OCI-LY7 (cell line): ENCODE data around the gene VWA8. TPM values are rescaled to one million over a fixed set of nuclear protein-coding genes. Genes with fewer than 3 reads are reported as not detected.
A peak's percentile ranks its signal among the peaks of the same experiment; 100 is the strongest.

Source experiments
- BruUV-seq: library from RNA; stranded (reverse); fragments of 400-500 nt; replicated peaks from 2 replicates; lab custom pipeline; 2021; lab: Mats Ljungman, UMichigan
- CTCF ChIA-PET: fragments of 300-600 bp; sonication (Branson Sonifier 250); formaldehyde crosslinking; loops from one replicate; lab custom pipeline; 2022; ENCODE audit warnings: antibody characterized with exemption; ENCODE audit not compliant: unreplicated experiment; lab: Charles Lee
- POLR2A ChIA-PET: fragments of 300-600 bp; sonication (Branson Sonifier 250); formaldehyde crosslinking; loops from one replicate; lab custom pipeline; 2022; ENCODE audit warnings: antibody characterized with exemption; lab: Charles Lee
- DNase-seq: peaks from one replicate; pipeline ENCODE4 v3.0.0-alpha.2; 2015; ENCODE audit warnings: low spot score
- H2AFZ ChIP-seq: fragments of 200-600 bp; sonication (generic), shearing (Covaris generic); 2 replicates; pipeline ENCODE4 v1.6.1; 2014; ENCODE audit warnings: mild to moderate bottlenecking, antibody characterized with exemption, low read length, moderate library complexity
- H3K27ac ChIP-seq: fragments of 200-600 bp; sonication (generic); 2 replicates; pipeline ENCODE4 v1.5.1; 2014; ENCODE audit warnings: mixed run types, low read depth, mild to moderate bottlenecking, moderate library complexity, low read length, inconsistent platforms; ENCODE audit not compliant: poor library complexity, severe bottlenecking
- H3K36me3 ChIP-seq: fragments of 200-600 bp; sonication (generic); 2 replicates; pipeline ENCODE4 v1.6.1; 2014; ENCODE audit warnings: mild to moderate bottlenecking, antibody characterized with exemption, low read length, moderate library complexity, mixed read lengths; ENCODE audit not compliant: insufficient read depth
- H3K4me1 ChIP-seq: fragments of 200-600 bp; sonication (generic); 2 replicates; pipeline ENCODE4 v1.5.1; 2014; ENCODE audit warnings: mild to moderate bottlenecking, low read length; ENCODE audit not compliant: insufficient read depth, poor library complexity, severe bottlenecking
- H3K4me2 ChIP-seq: fragments of 200-600 bp; sonication (generic); 2 replicates; pipeline ENCODE4 v1.6.1; 2014; ENCODE audit warnings: mild to moderate bottlenecking, low read length
- H3K4me3 ChIP-seq: fragments of 200-600 bp; sonication (generic); 2 replicates; pipeline ENCODE4 v1.5.1; 2014; ENCODE audit warnings: mild to moderate bottlenecking, low read depth, low read length; ENCODE audit not compliant: poor library complexity, severe bottlenecking
- H3K79me2 ChIP-seq: fragments of 200-600 bp; sonication (generic); 2 replicates; pipeline ENCODE4 v1.6.1; 2016; ENCODE audit warnings: low read depth, mild to moderate bottlenecking, low read length, moderate library complexity, mixed read lengths; ENCODE audit not compliant: insufficient read depth
- H3K9me2 ChIP-seq: fragments of 200-600 bp; sonication (generic); 2 replicates; pipeline ENCODE4 v1.6.1; 2016; ENCODE audit warnings: mild to moderate bottlenecking, low read length, mixed read lengths; ENCODE audit not compliant: insufficient read depth
- H3K9me3 ChIP-seq: fragments of 200-600 bp; sonication (generic); 2 replicates; pipeline ENCODE4 v1.6.1; 2014; ENCODE audit warnings: mild to moderate bottlenecking, mixed run types, low read length, mixed read lengths
- H4K20me1 ChIP-seq: fragments of 200-600 bp; sonication (generic); 2 replicates; pipeline ENCODE4 v1.6.1; 2014; ENCODE audit warnings: mild to moderate bottlenecking, antibody characterized with exemption, low read length, moderate library complexity, mixed read lengths; ENCODE audit not compliant: insufficient read depth
- EZH2phosphoT487 ChIP-seq: fragments of 200-600 bp; sonication (generic); IDR thresholded peaks from 2 replicates; pipeline ENCODE4 v1.6.1; 2018; ENCODE audit warnings: low read depth, borderline replicate concordance, mild to moderate bottlenecking, mixed run types, antibody characterized with exemption, low read length, moderate library complexity, mixed read lengths
- intact Hi-C: fragments of 100-400 bp; cut with micrococcal nuclease; formaldehyde crosslinking; loops from one replicate; pipeline ENCODE4 v1.10.0; 2022; ENCODE audit not compliant: unreplicated experiment
- total RNA-seq, 2 experiments: library from RNA; depleted of rRNA in 1 of 2; stranded (reverse); fragments of >200 nt in 1 of 2; shearing (Covaris generic) in 1 of 2; gene quantifications; 2 replicates each; pipeline ENCODE4 v1.2.3, GENCODE V29; 2014 to 2022
- TF ChIP-seq, protein P1 (sequence below): fragments of 200-600 bp; sonication (generic); conservative IDR thresholded peaks from 2 replicates; pipeline ENCODE4 v1.5.1; 2014; ENCODE audit warnings: mild to moderate bottlenecking, antibody characterized with exemption, low read length, moderate library complexity, mixed read lengths

VWA8 gene
- total RNA-seq, 2 experiments from 2014 or later, result 26.4 to 31.5 TPM

- peaks cover 9% of the 10 kb centered on the region; the same call in 1 of the 2 replicates for H3K36me3 ChIP-seq
- no peaks in the 10 kb centered on the region for H3K9me3 ChIP-seq
- H3K4me1 ChIP-seq, result peaks cover 57% of the 10 kb centered on the region
- no peak overlapping the region for H3K4me3 ChIP-seq
- CTCF ChIA-PET, result no interaction called here
- no TSS peak for BruUV-seq
- no peak overlapping the region for H2AFZ ChIP-seq
- intact Hi-C loops, result loop anchor here (5.0 to 10.0 kb wide), 3 partner anchors 360 to 453 kb away; partner anchors contain the start of gene AKAP11
- no peak for DNase-seq
- H3K27ac ChIP-seq, result no peak overlapping the region
- POLR2A ChIA-PET, result interaction anchor here (0.6 to 4.6 kb wide), 4 partner anchors 46 to 457 kb away, joined by 3 to 21 read pairs (median 5); partner anchors contain the start of gene VWA8
- H3K4me2 ChIP-seq, result peak overlapping the region; percentile 69
- no peaks in the 10 kb centered on the region for H3K9me2 ChIP-seq
- 0 out of 2 replicates have a peak, but pooled peaks cover 2% of the 10 kb centered on the region for H4K20me1 ChIP-seq
- H3K79me2 ChIP-seq, result peaks cover 58% of the 10 kb centered on the region
- TF ChIP-seq EZH2phosphoT487, result no peak
- TF ChIP-seq, protein P1, sequence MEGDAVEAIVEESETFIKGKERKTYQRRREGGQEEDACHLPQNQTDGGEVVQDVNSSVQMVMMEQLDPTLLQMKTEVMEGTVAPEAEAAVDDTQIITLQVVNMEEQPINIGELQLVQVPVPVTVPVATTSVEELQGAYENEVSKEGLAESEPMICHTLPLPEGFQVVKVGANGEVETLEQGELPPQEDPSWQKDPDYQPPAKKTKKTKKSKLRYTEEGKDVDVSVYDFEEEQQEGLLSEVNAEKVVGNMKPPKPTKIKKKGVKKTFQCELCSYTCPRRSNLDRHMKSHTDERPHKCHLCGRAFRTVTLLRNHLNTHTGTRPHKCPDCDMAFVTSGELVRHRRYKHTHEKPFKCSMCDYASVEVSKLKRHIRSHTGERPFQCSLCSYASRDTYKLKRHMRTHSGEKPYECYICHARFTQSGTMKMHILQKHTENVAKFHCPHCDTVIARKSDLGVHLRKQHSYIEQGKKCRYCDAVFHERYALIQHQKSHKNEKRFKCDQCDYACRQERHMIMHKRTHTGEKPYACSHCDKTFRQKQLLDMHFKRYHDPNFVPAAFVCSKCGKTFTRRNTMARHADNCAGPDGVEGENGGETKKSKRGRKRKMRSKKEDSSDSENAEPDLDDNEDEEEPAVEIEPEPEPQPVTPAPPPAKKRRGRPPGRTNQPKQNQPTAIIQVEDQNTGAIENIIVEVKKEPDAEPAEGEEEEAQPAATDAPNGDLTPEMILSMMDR, result no peak
Observed at GRCh38 chr13:41915081-41915480, 45.8 kb downstream of the VWA8 start.

DNA sequence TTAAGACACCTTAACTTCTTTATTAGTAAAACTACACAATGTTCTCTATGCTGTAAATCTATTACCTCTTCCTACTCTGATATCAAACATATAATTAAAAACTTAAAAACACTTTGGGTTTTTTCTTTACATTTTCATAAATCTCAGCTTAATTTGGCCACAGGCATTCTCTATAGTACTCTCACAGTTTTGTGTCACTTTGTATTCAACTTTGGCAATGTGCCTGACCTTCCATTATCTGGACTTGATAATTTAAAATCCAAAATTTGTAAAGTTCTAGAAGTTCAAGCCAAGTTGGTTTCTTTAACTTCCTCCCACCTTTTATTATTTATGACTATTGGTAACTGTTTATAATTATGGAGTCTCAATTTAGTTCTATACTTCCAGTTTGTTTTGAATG is 46.4 kb downstream of the VWA8 start:
- 0 out of 2 replicates have a peak overlapping the region, but pooled peaks have one; percentile 69 for H3K4me2 ChIP-seq
- DNase-seq, result no peak
- H3K79me2 ChIP-seq, result peaks cover 58% of the 10 kb centered on the region
- no peak overlapping the region for H2AFZ ChIP-seq
- POLR2A ChIA-PET, result interaction anchor here (0.6 to 4.6 kb wide), 3 partner anchors 10 to 377 kb away, joined by 3 to 21 read pairs (median 4); partner anchors contain the start of gene VWA8
- peaks cover 52% of the 10 kb centered on the region for H3K4me1 ChIP-seq
- H3K4me3 ChIP-seq, result no peak overlapping the region
- H3K27ac ChIP-seq, result no peak overlapping the region
- no peak for TF ChIP-seq EZH2phosphoT487
- TF ChIP-seq, protein P1, result no peak
- peaks cover 10% of the 10 kb centered on the region; the same call in 1 of the 2 replicates for H3K36me3 ChIP-seq
- intact Hi-C loops, result loop anchor here (10.0 kb wide), 2 partner anchors 360 to 410 kb away; partner anchors contain the start of gene AKAP11
- H3K9me2 ChIP-seq, result no peaks in the 10 kb centered on the region
- H4K20me1 ChIP-seq, result no peaks in the 10 kb centered on the region
- BruUV-seq, result no TSS peak
- H3K9me3 ChIP-seq, result no peaks in the 10 kb centered on the region
- CTCF ChIA-PET, result no interaction called here

- no peaks in the 10 kb centered on the region for H3K9me3 ChIP-seq
- DNase-seq, result no peak
- H2AFZ ChIP-seq, result no peak overlapping the region
- H3K27ac ChIP-seq, result no peak overlapping the region
- intact Hi-C loops, result loop anchor here (5.0 kb wide), 1 partner anchor 242 kb away; no protein-coding TSS in a partner anchor
- H3K36me3 ChIP-seq, result peaks cover 35% of the 10 kb centered on the region
- H3K9me2 ChIP-seq, result no peaks in the 10 kb centered on the region
- peaks cover 12% of the 10 kb centered on the region; the same call in 1 of the 2 replicates for H3K79me2 ChIP-seq
- H3K4me3 ChIP-seq, result no peak overlapping the region
- no peaks in the 10 kb centered on the region for H4K20me1 ChIP-seq
- H3K4me2 ChIP-seq, result no peak overlapping the region
- TF ChIP-seq EZH2phosphoT487, result no peak
- TF ChIP-seq, protein P1, result no peak
- CTCF ChIA-PET, result no interaction called here
- peaks cover 1% of the 10 kb centered on the region for H3K4me1 ChIP-seq
- no TSS peak for BruUV-seq
- POLR2A ChIA-PET, result interaction anchor here (1.3 to 1.7 kb wide), 2 partner anchors 10 to 17 kb away, joined by 3 to 9 read pairs; no protein-coding TSS in a partner anchor
Observed at GRCh38 chr13:41909506-41909905, 51.4 kb downstream of the VWA8 start.
